GM23248 (cell line): ENCODE data around the gene OR5AK2. TPM values are rescaled to one million over a fixed set of nuclear protein-coding genes. Genes with fewer than 3 reads are reported as not detected.
"Not testable (repeated sequence)": the region's sequence is repeated elsewhere in the genome, so short reads cannot be mapped to it uniquely, and the experiment has no call there.

ENCODE experiments used
- DNase-seq: peaks from one replicate; pipeline ENCODE4 v3.0.0-alpha.2; 2015
- H2AFZ ChIP-seq: fragments of 200-600 bp; sonication (generic); 2 replicates; pipeline ENCODE4 v1.6.1; 2016; ENCODE audit warnings: antibody characterized with exemption
- H3F3A ChIP-seq: fragments of 200-600 bp; sonication (generic); 2 replicates; pipeline ENCODE4 v1.6.1; 2016; ENCODE audit warnings: mild to moderate bottlenecking, antibody characterized with exemption, mixed run types; ENCODE audit not compliant: insufficient read depth
- H3K27ac ChIP-seq: fragments of 200-600 bp; sonication (generic); 2 replicates; pipeline ENCODE4 v1.5.1; 2016; ENCODE audit warnings: mild to moderate bottlenecking
- H3K27me3 ChIP-seq: fragments of 200-600 bp; sonication (generic); replicated peaks from 2 replicates; pipeline ENCODE4 v1.6.1; 2016; ENCODE audit warnings: mild to moderate bottlenecking; ENCODE audit not compliant: insufficient read depth
- H3K36me3 ChIP-seq: fragments of 200-600 bp; sonication (generic); 2 replicates; pipeline ENCODE4 v1.6.1; 2016; ENCODE audit warnings: low read depth, mild to moderate bottlenecking
- H3K4me1 ChIP-seq: fragments of 200-600 bp; sonication (generic); 2 replicates; pipeline ENCODE4 v1.6.1; 2016; ENCODE audit warnings: mild to moderate bottlenecking; ENCODE audit not compliant: insufficient read depth
- H3K4me2 ChIP-seq: fragments of 200-600 bp; sonication (generic); one replicate; pipeline ENCODE4 v1.6.1; 2016; ENCODE audit warnings: mild to moderate bottlenecking; ENCODE audit not compliant: unreplicated experiment
- H3K4me3 ChIP-seq: fragments of 200-600 bp; sonication (generic); 2 replicates; pipeline ENCODE4 v1.5.1; 2016; ENCODE audit warnings: mild to moderate bottlenecking
- H3K79me2 ChIP-seq: fragments of 200-600 bp; sonication (generic); 2 replicates; pipeline ENCODE4 v1.6.1; 2016; ENCODE audit warnings: mild to moderate bottlenecking; ENCODE audit not compliant: insufficient read depth
- H3K9ac ChIP-seq: fragments of 200-600 bp; sonication (generic); 2 replicates; pipeline ENCODE4 v1.6.1; 2016; ENCODE audit warnings: mild to moderate bottlenecking
- H3K9me2 ChIP-seq: fragments of 200-600 bp; sonication (generic); 2 replicates; pipeline ENCODE4 v1.6.1; 2016; ENCODE audit warnings: mixed run types, mild to moderate bottlenecking, moderate library complexity; ENCODE audit not compliant: insufficient read depth
- H3K9me3 ChIP-seq: fragments of 200-600 bp; sonication (generic); one replicate; pipeline ENCODE4 v1.6.1; 2017; ENCODE audit warnings: low read depth
- H4K20me1 ChIP-seq: fragments of 200-600 bp; sonication (generic); 2 replicates; pipeline ENCODE4 v1.6.0; 2016; ENCODE audit not compliant: insufficient read depth
- EZH2 ChIP-seq: fragments of 200-600 bp; sonication (generic); IDR thresholded peaks from 2 replicates; pipeline ENCODE4 v1.6.1; 2018; ENCODE audit warnings: antibody characterized with exemption, mild to moderate bottlenecking; ENCODE audit not compliant: insufficient read depth, poor library complexity, severe bottlenecking
- EZH2phosphoT487 ChIP-seq: fragments of 200-600 bp; sonication (generic); IDR thresholded peaks from 2 replicates; pipeline ENCODE4 v1.6.1; 2018; ENCODE audit warnings: antibody characterized with exemption, moderate library complexity, mild to moderate bottlenecking, low read depth; ENCODE audit not compliant: insufficient read depth
- WGBS, 2 experiments: methylation state at CpG; one replicate each; pipeline ENCODE4 v1.1.6; 2015 to 2017; ENCODE audit warnings: low lambda C conversion rate in 2 of 2, low coverage in 1 of 2; ENCODE audit errors: missing lambda C conversion rate in 2 of 2; 5-methylcytosine and 5-hydroxymethylcytosine counted together
- in situ Hi-C: fragments of 300-500 bp; cut with MboI; formaldehyde crosslinking; loops from 2 replicates; pipeline ENCODE4 v1.15.0; 2020
- polyA plus RNA-seq: library from polyadenylated mRNA; unstranded; fragments of >200 nt; fragmentation: Nextera tagmentation; extraction: Ambion mirVana; gene quantifications from 2 replicates; pipeline ENCODE4 v1.2.1, GENCODE V29; 2016
- total RNA-seq: library from RNA; depleted of rRNA; stranded (reverse); fragments of >200 nt; shearing (Covaris generic); gene quantifications from 2 replicates; pipeline ENCODE4 v1.2.3, GENCODE V29; 2014; rRNA removed

The OR5AK2 gene
- total RNA-seq: not detected in 2 replicates
- polyA plus RNA-seq: not detected in 2 replicates

GRCh38 chr11:56988614-56989013, at the start of gene OR5AK2:
TSS of gene OR5AK2 (plus strand) at chr11:56988914. CDS start at chr11:56988914, 0 bp downstream.
- no peak within 1 kb of the TSS for H3K9ac ChIP-seq
- H3K4me1 ChIP-seq: no peaks in the 10 kb centered on the region
- H3K9me2 ChIP-seq: no peaks in the 10 kb centered on the region
- no peak within 1 kb of the TSS for H3K4me3 ChIP-seq
- H3K79me2 ChIP-seq: no peaks in the 10 kb centered on the region
- H3K36me3 ChIP-seq: no peaks in the 10 kb centered on the region
- TF ChIP-seq EZH2phosphoT487: no peak
- TF ChIP-seq EZH2: no peak
- no peaks in the 10 kb centered on the region for H3F3A ChIP-seq
- H3K9me3 ChIP-seq: no peaks in the 10 kb centered on the region
- no peak for DNase-seq
- 2 to 13% methylated on average over 1 of the region's 1 CpG for WGBS, 2 experiments
- in situ Hi-C loops: no loop called here
- no peak within 1 kb of the TSS for H2AFZ ChIP-seq
- H4K20me1 ChIP-seq: no peaks in the 10 kb centered on the region
- no peak within 1 kb of the TSS for H3K27ac ChIP-seq
- 0 out of 2 replicates have a peak, but pooled peaks cover 9% of the 10 kb centered on the region for H3K27me3 ChIP-seq
- H3K4me2 ChIP-seq: no peak within 1 kb of the TSS

GRCh38 chr11:56945526-56945925, 43.2 kb upstream of the OR5AK2 start:
- H4K20me1 ChIP-seq, H2AFZ ChIP-seq, H3K27me3 ChIP-seq, H3K79me2 ChIP-seq, H3K9ac ChIP-seq, H3K36me3 ChIP-seq, H3K4me3 ChIP-seq, H3K9me2 ChIP-seq, DNase-seq, H3K9me3 ChIP-seq, H3K4me1 ChIP-seq, in situ Hi-C loops, H3K4me2 ChIP-seq, H3F3A ChIP-seq, H3K27ac ChIP-seq: not testable (repeated sequence)
- WGBS, 2 experiments: 49 to 59% methylated on average over 8 of the region's 8 CpGs

GRCh38 chr11:56948991-56949515, 39.7 kb upstream of the OR5AK2 start:
- Histone ChIP-seq H2AFZ (no peak overlapping the region), H3K9me2 (no peaks in the 10 kb centered on the region), H3K27me3 (no peaks in the 10 kb centered on the region), H3F3A (no peaks in the 10 kb centered on the region), H3K27ac (no peak overlapping the region), H4K20me1 (no peaks in the 10 kb centered on the region), H3K4me3 (no peak overlapping the region), H3K79me2 (no peaks in the 10 kb centered on the region), H3K4me1 (no peaks in the 10 kb centered on the region), H3K9me3 (no peaks in the 10 kb centered on the region), H3K36me3 (no peaks in the 10 kb centered on the region), H3K4me2 (no peak overlapping the region), H3K9ac (no peak overlapping the region)
- DNase-seq: no peak
- TF ChIP-seq EZH2 (no peak), EZH2phosphoT487 (no peak)
- in situ Hi-C loops: no loop called here
- WGBS, 2 experiments: 14 to 28% methylated on average over 2 of the region's 2 CpGs

GRCh38 chr11:56950510-56950909, 38.2 kb upstream of the OR5AK2 start:
- in situ Hi-C loops: no loop called here
- no peaks in the 10 kb centered on the region for H3K9me3 ChIP-seq
- H4K20me1 ChIP-seq: no peaks in the 10 kb centered on the region
- H3K79me2 ChIP-seq: no peaks in the 10 kb centered on the region
- H2AFZ ChIP-seq: no peak overlapping the region
- H3F3A ChIP-seq: no peaks in the 10 kb centered on the region
- no peak for TF ChIP-seq EZH2phosphoT487
- no peak for TF ChIP-seq EZH2
- peak; percentile 30 for DNase-seq
- H3K4me2 ChIP-seq: no peak overlapping the region
- 45 to 47% methylated on average over 2 of the region's 2 CpGs for WGBS, 2 experiments
- no peaks in the 10 kb centered on the region for H3K9me2 ChIP-seq
- H3K27me3 ChIP-seq: no peaks in the 10 kb centered on the region
- no peak overlapping the region for H3K4me3 ChIP-seq
- no peak overlapping the region for H3K9ac ChIP-seq
- no peaks in the 10 kb centered on the region for H3K4me1 ChIP-seq
- no peaks in the 10 kb centered on the region for H3K36me3 ChIP-seq
- H3K27ac ChIP-seq: no peak overlapping the region

- H3K9me2 ChIP-seq, DNase-seq, in situ Hi-C loops, H3K27me3 ChIP-seq, H3K79me2 ChIP-seq, H3F3A ChIP-seq, H3K9ac ChIP-seq, H3K36me3 ChIP-seq, H3K4me3 ChIP-seq, H4K20me1 ChIP-seq, H2AFZ ChIP-seq, H3K27ac ChIP-seq, H3K4me1 ChIP-seq, H3K4me2 ChIP-seq, H3K9me3 ChIP-seq: not testable (repeated sequence)
- WGBS, 2 experiments: 27 to 29% methylated on average over 1 of the region's 1 CpG
Measured at GRCh38 chr11:56953907-56954306, 34.8 kb upstream of the OR5AK2 start.
